ENCODE measurements around the gene SAMM50.

Gene SAMM50

GRCh38 chr22:43944670-43945430 is 10.4 kb upstream of the SAMM50 start:
- intact Hi-C loops (cut with DNase I), result no loop called here
- no peak for DNase-seq

- intact Hi-C loops (cut with DNase I), result no loop called here
- peak; percentile 23 to 87 (median 69) for DNase-seq
Measured at GRCh38 chr22:43945632-43946383, 9.4 kb upstream of the SAMM50 start.

GRCh38 chr22:43946384-43946667 is 8.9 kb upstream of the SAMM50 start:
- DNase-seq, result peak in 1 of 42 donors; percentile 28
- intact Hi-C loops (cut with DNase I), result no loop called here

- intact Hi-C loops (cut with DNase I), result no loop called here
- DNase-seq, result no peak
Measured at GRCh38 chr22:43948836-43949406, 6.3 kb upstream of the SAMM50 start.

GRCh38 chr22:43951391-43951790 is 3.9 kb upstream of the SAMM50 start:
- no peak for DNase-seq
- intact Hi-C loops (cut with DNase I), result no loop called here

GRCh38 chr22:43951966-43952365 is 3.3 kb upstream of the SAMM50 start:
- DNase-seq, result no peak
- intact Hi-C loops (cut with DNase I), result no loop called here

GRCh38 chr22:43953988-43954785 is 1.1 kb upstream of the SAMM50 start:
- intact Hi-C loops (cut with DNase I), result no loop called here
- DNase-seq, result no peak

GRCh38 chr22:43955883-43956782 is 891 bp downstream of the SAMM50 start:
- intact Hi-C loops (cut with DNase I), result loop anchor here (5.0 kb wide), 1 partner anchor 144 kb away; the partner anchor contains the start of gene EFCAB6
- DNase-seq, result no peak

- no peak for DNase-seq
- intact Hi-C loops (cut with DNase I), result loop anchor here (5.0 kb wide), 1 partner anchor 145 kb away; the partner anchor contains the start of gene EFCAB6
Measured at GRCh38 chr22:43956805-43957463, 1.7 kb downstream of the SAMM50 start.

GRCh38 chr22:43957871-43958270 is 2.6 kb downstream of the SAMM50 start:
- DNase-seq, result no peak
- intact Hi-C loops (cut with DNase I), result loop anchor here (5.0 kb wide), 1 partner anchor 146 kb away; the partner anchor contains the start of gene EFCAB6

GRCh38 chr22:43964314-43964857 is 9.1 kb downstream of the SAMM50 start:
- DNase-seq, result peak in 1 of 42 donors; percentile 12
- intact Hi-C loops (cut with DNase I), result no loop called here

- intact Hi-C loops (cut with DNase I), result no loop called here
- no peak for DNase-seq
Measured at GRCh38 chr22:43967069-43967468, 11.8 kb downstream of the SAMM50 start.

GRCh38 chr22:43968614-43969013 is 13.4 kb downstream of the SAMM50 start:
- intact Hi-C loops (cut with DNase I), result no loop called here
- DNase-seq, result no peak

- no peak for DNase-seq
- intact Hi-C loops (cut with DNase I), result no loop called here
Measured at GRCh38 chr22:43969021-43969878, 14.0 kb downstream of the SAMM50 start.

- no peak for DNase-seq
- intact Hi-C loops (cut with DNase I), result no loop called here
Measured at GRCh38 chr22:43969989-43970755, 14.9 kb downstream of the SAMM50 start.

- DNase-seq, result no peak
- intact Hi-C loops (cut with DNase I), result no loop called here
Measured at GRCh38 chr22:43971112-43971511, 15.9 kb downstream of the SAMM50 start.
